ENCODE results near the gene PRPH. TPM values are rescaled to one million over a fixed set of nuclear protein-coding genes. Genes with fewer than 3 reads are reported as not detected.

The PRPH gene
- total RNA-seq, 1 experiment from 2014 or later = not detected

DNA sequence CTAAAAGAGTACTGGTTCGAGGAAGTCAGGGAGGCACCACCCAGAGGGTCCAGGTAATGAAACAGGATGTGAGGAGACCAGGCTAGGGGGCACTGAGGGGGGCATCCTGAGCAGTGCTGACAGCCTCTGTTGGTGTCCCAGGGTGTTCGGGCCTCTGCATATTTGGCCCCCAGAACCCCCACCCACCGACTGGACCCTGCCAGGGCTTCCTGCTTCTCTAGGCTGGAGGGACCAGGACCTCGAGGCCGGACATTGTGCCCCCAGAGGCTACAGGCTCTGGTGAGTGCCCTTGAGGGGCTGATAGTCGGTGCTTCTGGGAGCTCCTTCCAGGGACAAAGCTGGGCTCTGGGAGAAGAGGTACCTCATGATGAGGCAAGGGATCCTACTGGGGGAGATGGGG is 30.7 kb downstream of the PRPH start:
- no peak for DNase-seq (ENCODE audit: low spot score)
- no peaks in the 10 kb centered on the region for H3K27me3 ChIP-seq (replicated peaks; ENCODE audit: insufficient read depth, low read depth, low read length, poor library complexity)
- no peaks in the 10 kb centered on the region for H3K9me3 ChIP-seq (ENCODE audit: low read depth, low read length, poor library complexity, severe bottlenecking)
- ChIA-PET POLR2A (ENCODE audit: low non-redundant PET) (no interaction called here), CTCF (no interaction called here)
- H3K27ac ChIP-seq (ENCODE audit: low read depth, low read length, poor library complexity, severe bottlenecking) = peak overlapping the region; percentile 7
- no peak overlapping the region for H3K4me3 ChIP-seq (ENCODE audit: low read depth, low read length, poor library complexity, severe bottlenecking)
- peaks cover 53% of the 10 kb centered on the region for H3K36me3 ChIP-seq (ENCODE audit: insufficient read depth, low read length, poor library complexity, severe bottlenecking)
- no peak for TF ChIP-seq EZH2 (IDR thresholded peaks at IDR 0.05; ENCODE audit: borderline replicate concordance, low read depth, low read length, poor library complexity, severe bottlenecking)
- TF ChIP-seq, protein P1, sequence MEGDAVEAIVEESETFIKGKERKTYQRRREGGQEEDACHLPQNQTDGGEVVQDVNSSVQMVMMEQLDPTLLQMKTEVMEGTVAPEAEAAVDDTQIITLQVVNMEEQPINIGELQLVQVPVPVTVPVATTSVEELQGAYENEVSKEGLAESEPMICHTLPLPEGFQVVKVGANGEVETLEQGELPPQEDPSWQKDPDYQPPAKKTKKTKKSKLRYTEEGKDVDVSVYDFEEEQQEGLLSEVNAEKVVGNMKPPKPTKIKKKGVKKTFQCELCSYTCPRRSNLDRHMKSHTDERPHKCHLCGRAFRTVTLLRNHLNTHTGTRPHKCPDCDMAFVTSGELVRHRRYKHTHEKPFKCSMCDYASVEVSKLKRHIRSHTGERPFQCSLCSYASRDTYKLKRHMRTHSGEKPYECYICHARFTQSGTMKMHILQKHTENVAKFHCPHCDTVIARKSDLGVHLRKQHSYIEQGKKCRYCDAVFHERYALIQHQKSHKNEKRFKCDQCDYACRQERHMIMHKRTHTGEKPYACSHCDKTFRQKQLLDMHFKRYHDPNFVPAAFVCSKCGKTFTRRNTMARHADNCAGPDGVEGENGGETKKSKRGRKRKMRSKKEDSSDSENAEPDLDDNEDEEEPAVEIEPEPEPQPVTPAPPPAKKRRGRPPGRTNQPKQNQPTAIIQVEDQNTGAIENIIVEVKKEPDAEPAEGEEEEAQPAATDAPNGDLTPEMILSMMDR (conservative IDR thresholded peaks at IDR 0.05; ENCODE audit: low read depth, low read length) = no peak
- H3K4me1 ChIP-seq (ENCODE audit: insufficient read depth, low read length, poor library complexity, severe bottlenecking) = peaks cover 13% of the 10 kb centered on the region
- BruUV-seq (replicated peaks) = no TSS peak
- intact Hi-C loops (cut with micrococcal nuclease; ENCODE audit: unreplicated experiment) = no loop called here

DNA sequence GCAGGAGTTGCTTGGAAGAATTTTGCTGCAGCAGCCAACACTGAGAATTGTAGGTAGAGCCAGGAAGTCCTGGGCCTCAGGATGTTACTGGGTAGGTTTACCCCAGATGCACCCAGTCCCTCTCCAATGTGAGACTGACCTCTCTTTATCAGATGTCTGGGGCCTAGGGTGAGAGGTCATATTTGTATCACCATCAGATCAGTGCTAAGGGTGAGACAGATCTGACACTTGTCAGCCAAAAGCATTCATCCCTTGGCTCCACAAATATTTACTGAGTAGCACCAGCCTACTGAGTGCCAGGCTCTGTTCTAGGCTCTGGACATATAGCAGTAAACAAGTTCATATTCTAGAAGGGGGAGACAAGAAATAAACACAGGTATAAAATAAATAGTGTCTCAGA is 32.4 kb downstream of the PRPH start:
- TF ChIP-seq EZH2 (IDR thresholded peaks at IDR 0.05; ENCODE audit: borderline replicate concordance, low read depth, low read length, poor library complexity, severe bottlenecking) = no peak
- TF ChIP-seq, protein P1 (conservative IDR thresholded peaks at IDR 0.05; ENCODE audit: low read depth, low read length) = no peak
- intact Hi-C loops (cut with micrococcal nuclease; ENCODE audit: unreplicated experiment) = no loop called here
- peaks cover 8% of the 10 kb centered on the region for H3K4me1 ChIP-seq (ENCODE audit: insufficient read depth, low read length, poor library complexity, severe bottlenecking)
- POLR2A ChIA-PET (ENCODE audit: low non-redundant PET) = no interaction called here
- no peaks in the 10 kb centered on the region for H3K27me3 ChIP-seq (replicated peaks; ENCODE audit: insufficient read depth, low read depth, low read length, poor library complexity)
- DNase-seq (ENCODE audit: low spot score) = no peak
- CTCF ChIA-PET = no interaction called here
- H3K36me3 ChIP-seq (ENCODE audit: insufficient read depth, low read length, poor library complexity, severe bottlenecking) = peaks cover 60% of the 10 kb centered on the region
- no peak overlapping the region for H3K4me3 ChIP-seq (ENCODE audit: low read depth, low read length, poor library complexity, severe bottlenecking)
- H3K27ac ChIP-seq (ENCODE audit: low read depth, low read length, poor library complexity, severe bottlenecking) = no peak overlapping the region
- H3K9me3 ChIP-seq (ENCODE audit: low read depth, low read length, poor library complexity, severe bottlenecking) = no peaks in the 10 kb centered on the region
- no TSS peak for BruUV-seq (replicated peaks)

DNA sequence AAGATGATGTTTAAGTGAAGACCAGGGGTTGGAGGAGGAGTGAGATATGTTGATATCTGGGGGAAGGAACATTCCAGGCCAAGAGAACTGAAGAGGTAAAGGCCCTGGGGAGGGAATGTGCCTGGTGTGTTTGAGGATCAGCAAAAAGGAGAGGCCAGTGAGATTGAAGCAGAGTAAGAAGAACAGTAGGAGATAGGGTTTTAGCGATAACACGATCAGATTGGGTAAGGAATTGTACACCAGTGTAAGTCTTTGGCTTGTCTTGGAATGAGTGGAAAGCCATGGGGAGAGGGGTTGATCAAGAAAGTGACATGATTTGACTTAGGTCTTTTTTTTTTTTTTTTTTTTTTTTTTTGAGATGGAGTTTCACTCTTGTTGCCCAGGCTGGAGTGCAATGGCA is 32.9 kb downstream of the PRPH start:
- H3K9me3 ChIP-seq (ENCODE audit: low read depth, low read length, poor library complexity, severe bottlenecking) = no peaks in the 10 kb centered on the region
- POLR2A ChIA-PET (ENCODE audit: low non-redundant PET) = no interaction called here
- intact Hi-C loops (cut with micrococcal nuclease; ENCODE audit: unreplicated experiment) = no loop called here
- H3K27ac ChIP-seq (ENCODE audit: low read depth, low read length, poor library complexity, severe bottlenecking) = no peak overlapping the region
- DNase-seq (ENCODE audit: low spot score) = no peak
- no TSS peak for BruUV-seq (replicated peaks)
- CTCF ChIA-PET = no interaction called here
- no peaks in the 10 kb centered on the region for H3K27me3 ChIP-seq (replicated peaks; ENCODE audit: insufficient read depth, low read depth, low read length, poor library complexity)
- no peak overlapping the region for H3K4me3 ChIP-seq (ENCODE audit: low read depth, low read length, poor library complexity, severe bottlenecking)
- TF ChIP-seq, protein P1 (conservative IDR thresholded peaks at IDR 0.05; ENCODE audit: low read depth, low read length) = no peak
- TF ChIP-seq EZH2 (IDR thresholded peaks at IDR 0.05; ENCODE audit: borderline replicate concordance, low read depth, low read length, poor library complexity, severe bottlenecking) = no peak
- peaks cover 7% of the 10 kb centered on the region for H3K4me1 ChIP-seq (ENCODE audit: insufficient read depth, low read length, poor library complexity, severe bottlenecking)
- peaks cover 60% of the 10 kb centered on the region for H3K36me3 ChIP-seq (ENCODE audit: insufficient read depth, low read length, poor library complexity, severe bottlenecking)

Measured in A673 (cell line).